ENCODE data around the gene TCP11L2. TPM values are rescaled to one million over a fixed set of nuclear protein-coding genes. Genes with fewer than 3 reads are reported as not detected.

The TCP11L2 gene
- total and polyA plus RNA-seq, 2 experiments from 2014 or later, result 17.7 to 26.2 TPM

GRCh38 chr12:106256524-106256923, 46.0 kb upstream of the TCP11L2 start:
- H3F3A ChIP-seq (ENCODE audit: insufficient read depth), result 0 out of 2 replicates have a peak, but pooled peaks cover 6% of the 10 kb centered on the region
- peaks cover 6% of the 10 kb centered on the region for H3K4me1 ChIP-seq (ENCODE audit: insufficient read depth)
- in situ Hi-C loops (cut with MboI), result no loop called here
- no peak overlapping the region for H3K4me3 ChIP-seq
- H3K27me3 ChIP-seq (replicated peaks; ENCODE audit: insufficient read depth), result no peaks in the 10 kb centered on the region
- no peak overlapping the region for H2AFZ ChIP-seq
- no peaks in the 10 kb centered on the region for H3K36me3 ChIP-seq (ENCODE audit: low read depth)
- no peaks in the 10 kb centered on the region for H3K9me2 ChIP-seq (ENCODE audit: insufficient read depth)
- no peak overlapping the region for H3K9ac ChIP-seq
- no peaks in the 10 kb centered on the region for H3K9me3 ChIP-seq (ENCODE audit: low read depth)
- H3K79me2 ChIP-seq (ENCODE audit: insufficient read depth), result no peaks in the 10 kb centered on the region
- DNase-seq, result no peak
- H4K20me1 ChIP-seq (ENCODE audit: insufficient read depth), result no peaks in the 10 kb centered on the region
- H3K4me2 ChIP-seq (ENCODE audit: unreplicated experiment), result no peak overlapping the region
- TF ChIP-seq EZH2 (IDR thresholded peaks at IDR 0.05; ENCODE audit: insufficient read depth, poor library complexity, severe bottlenecking) (no peak), EZH2phosphoT487 (IDR thresholded peaks at IDR 0.05; ENCODE audit: insufficient read depth, low read depth) (no peak)
- no peak overlapping the region for H3K27ac ChIP-seq

GRCh38 chr12:106258226-106258625, 44.3 kb upstream of the TCP11L2 start:
- H3F3A ChIP-seq (ENCODE audit: insufficient read depth), result no peaks in the 10 kb centered on the region
- H3K4me2 ChIP-seq (ENCODE audit: unreplicated experiment), result no peak overlapping the region
- no peak overlapping the region for H3K4me3 ChIP-seq
- no peaks in the 10 kb centered on the region for H3K27me3 ChIP-seq (replicated peaks; ENCODE audit: insufficient read depth)
- H3K27ac ChIP-seq, result no peak overlapping the region
- in situ Hi-C loops (cut with MboI), result no loop called here
- no peaks in the 10 kb centered on the region for H3K36me3 ChIP-seq (ENCODE audit: low read depth)
- no peaks in the 10 kb centered on the region for H3K9me2 ChIP-seq (ENCODE audit: insufficient read depth)
- H3K79me2 ChIP-seq (ENCODE audit: insufficient read depth), result no peaks in the 10 kb centered on the region
- TF ChIP-seq EZH2 (IDR thresholded peaks at IDR 0.05; ENCODE audit: insufficient read depth, poor library complexity, severe bottlenecking), result no peak
- TF ChIP-seq EZH2phosphoT487 (IDR thresholded peaks at IDR 0.05; ENCODE audit: insufficient read depth, low read depth), result no peak
- WGBS, 2 experiments (ENCODE audit: low coverage in 1 of 2, low lambda C conversion rate in 2 of 2, missing lambda C conversion rate in 2 of 2), result 54 to 61% methylated on average over 4 of the region's 4 CpGs
- no peak overlapping the region for H3K9ac ChIP-seq
- no peaks in the 10 kb centered on the region for H3K9me3 ChIP-seq (ENCODE audit: low read depth)
- no peaks in the 10 kb centered on the region for H4K20me1 ChIP-seq (ENCODE audit: insufficient read depth)
- no peak overlapping the region for H2AFZ ChIP-seq
- no peak for DNase-seq
- H3K4me1 ChIP-seq (ENCODE audit: insufficient read depth), result no peaks in the 10 kb centered on the region

GRCh38 chr12:106258935-106259334, 43.6 kb upstream of the TCP11L2 start:
- Histone ChIP-seq H2AFZ (no peak overlapping the region), H3K36me3 (ENCODE audit: low read depth) (no peaks in the 10 kb centered on the region), H3K9me2 (ENCODE audit: insufficient read depth) (no peaks in the 10 kb centered on the region), H4K20me1 (ENCODE audit: insufficient read depth) (no peaks in the 10 kb centered on the region), H3F3A (ENCODE audit: insufficient read depth) (no peaks in the 10 kb centered on the region), H3K4me3 (no peak overlapping the region), H3K9ac (no peak overlapping the region), H3K4me1 (ENCODE audit: insufficient read depth) (no peaks in the 10 kb centered on the region), H3K27ac (no peak overlapping the region), H3K79me2 (ENCODE audit: insufficient read depth) (no peaks in the 10 kb centered on the region), H3K9me3 (ENCODE audit: low read depth) (no peaks in the 10 kb centered on the region), H3K4me2 (ENCODE audit: unreplicated experiment) (no peak overlapping the region), H3K27me3 (replicated peaks; ENCODE audit: insufficient read depth) (no peaks in the 10 kb centered on the region)
- in situ Hi-C loops (cut with MboI), result no loop called here
- TF ChIP-seq EZH2 (IDR thresholded peaks at IDR 0.05; ENCODE audit: insufficient read depth, poor library complexity, severe bottlenecking), result no peak
- TF ChIP-seq EZH2phosphoT487 (IDR thresholded peaks at IDR 0.05; ENCODE audit: insufficient read depth, low read depth), result no peak
- WGBS, 2 experiments (ENCODE audit: low coverage in 1 of 2, low lambda C conversion rate in 2 of 2, missing lambda C conversion rate in 2 of 2), result 42 to 53% methylated on average over 1 of the region's 1 CpG
- no peak for DNase-seq

- H2AFZ ChIP-seq, result no peak overlapping the region
- no peaks in the 10 kb centered on the region for H3F3A ChIP-seq (ENCODE audit: insufficient read depth)
- no peaks in the 10 kb centered on the region for H3K9me3 ChIP-seq (ENCODE audit: low read depth)
- H3K4me3 ChIP-seq, result no peak overlapping the region
- in situ Hi-C loops (cut with MboI), result no loop called here
- WGBS, 2 experiments (ENCODE audit: low coverage in 1 of 2, low lambda C conversion rate in 2 of 2, missing lambda C conversion rate in 2 of 2), result 94% methylated on average over 1 of the region's 1 CpG
- no peaks in the 10 kb centered on the region for H3K4me1 ChIP-seq (ENCODE audit: insufficient read depth)
- no peak overlapping the region for H3K9ac ChIP-seq
- no peak for TF ChIP-seq EZH2 (IDR thresholded peaks at IDR 0.05; ENCODE audit: insufficient read depth, poor library complexity, severe bottlenecking)
- TF ChIP-seq EZH2phosphoT487 (IDR thresholded peaks at IDR 0.05; ENCODE audit: insufficient read depth, low read depth), result no peak
- no peaks in the 10 kb centered on the region for H3K36me3 ChIP-seq (ENCODE audit: low read depth)
- H3K27me3 ChIP-seq (replicated peaks; ENCODE audit: insufficient read depth), result no peaks in the 10 kb centered on the region
- no peaks in the 10 kb centered on the region for H3K9me2 ChIP-seq (ENCODE audit: insufficient read depth)
- H3K4me2 ChIP-seq (ENCODE audit: unreplicated experiment), result no peak overlapping the region
- H3K27ac ChIP-seq, result no peak overlapping the region
- no peaks in the 10 kb centered on the region for H4K20me1 ChIP-seq (ENCODE audit: insufficient read depth)
- DNase-seq, result no peak
- no peaks in the 10 kb centered on the region for H3K79me2 ChIP-seq (ENCODE audit: insufficient read depth)
Observed at GRCh38 chr12:106265116-106265515, 37.4 kb upstream of the TCP11L2 start.

GRCh38 chr12:106267535-106267934, 35.0 kb upstream of the TCP11L2 start:
- no peak overlapping the region for H3K4me2 ChIP-seq (ENCODE audit: unreplicated experiment)

More at GRCh38 chr12:106267535-106267934, 35.0 kb upstream of the TCP11L2 start:
- DNase-seq, result no peak
- Histone ChIP-seq H3K79me2 (ENCODE audit: insufficient read depth) (no peaks in the 10 kb centered on the region), H4K20me1 (ENCODE audit: insufficient read depth) (no peaks in the 10 kb centered on the region), H3K27ac (no peak overlapping the region), H3K4me1 (ENCODE audit: insufficient read depth) (no peaks in the 10 kb centered on the region), H3K27me3 (replicated peaks; ENCODE audit: insufficient read depth) (no peaks in the 10 kb centered on the region), H3K4me3 (no peak overlapping the region), H2AFZ (no peak overlapping the region), H3K36me3 (ENCODE audit: low read depth) (no peaks in the 10 kb centered on the region), H3F3A (ENCODE audit: insufficient read depth) (no peaks in the 10 kb centered on the region), H3K9ac (no peak overlapping the region), H3K9me3 (ENCODE audit: low read depth) (no peaks in the 10 kb centered on the region), H3K9me2 (ENCODE audit: insufficient read depth) (no peaks in the 10 kb centered on the region)
- WGBS, 2 experiments (ENCODE audit: low coverage in 1 of 2, low lambda C conversion rate in 2 of 2, missing lambda C conversion rate in 2 of 2), result 60 to 65% methylated on average over 2 of the region's 2 CpGs
- TF ChIP-seq EZH2 (IDR thresholded peaks at IDR 0.05; ENCODE audit: insufficient read depth, poor library complexity, severe bottlenecking), result no peak
- TF ChIP-seq EZH2phosphoT487 (IDR thresholded peaks at IDR 0.05; ENCODE audit: insufficient read depth, low read depth), result no peak
- in situ Hi-C loops (cut with MboI), result no loop called here
